Vagina (tissue), 2 donors: Measurements from ENCODE around the gene GSTM4.

Experiments used
- CTCF ChIP-seq, 3 experiments: fragments of 450-650 bp in 2 of 3; fragments of 200-600 bp in 1 of 3; sonication (generic) in 1 of 3; IDR thresholded peaks; one replicate each; pipeline ENCODE4 v1.5.1; 2017 to 2019; ENCODE audit warnings: antibody characterized with exemption in 3 of 3, mild to moderate bottlenecking in 2 of 3, moderate library complexity in 2 of 3
- POLR2A ChIP-seq, 2 donors: fragments of 450-650 bp; IDR thresholded peaks; one replicate each; pipeline ENCODE4 v1.6.1; 2017; ENCODE audit warnings: antibody characterized with exemption in 2 of 2, mild to moderate bottlenecking in 2 of 2, moderate library complexity in 2 of 2

GRCh38 chr1:109667452-109668122, 11.7 kb downstream of the GSTM4 start, which contains the start of gene GSTM2:
- TF ChIP-seq POLR2A (IDR thresholded peaks at IDR 0.05) (no peak), CTCF (IDR thresholded peaks at IDR 0.05) (no peak)
